Tongue (tissue), 2 donors: ENCODE data around the gene WWOX. TPM values are rescaled to one million over a fixed set of nuclear protein-coding genes. Genes with fewer than 3 reads are reported as not detected.

ENCODE experiments used
- DNase-seq: peaks from one replicate; pipeline ENCODE4 v3.0.0-alpha.2; 2015
- total RNA-seq: library from RNA; depleted of rRNA; stranded (reverse); fragments of >200 nt; gene quantifications from one replicate; pipeline ENCODE4 v1.2.3, GENCODE V29; 2014

WWOX gene
- total RNA-seq, 1 donor from 2014 or later: 60.5 TPM

- DNase-seq: peak; percentile 41
These were observed 48.5 kb downstream of the WWOX start for GRCh38 chr16:78147911-78148401.

- DNase-seq: no peak
These were observed 50.8 kb downstream of the WWOX start for GRCh38 chr16:78150233-78150632.

DNA sequence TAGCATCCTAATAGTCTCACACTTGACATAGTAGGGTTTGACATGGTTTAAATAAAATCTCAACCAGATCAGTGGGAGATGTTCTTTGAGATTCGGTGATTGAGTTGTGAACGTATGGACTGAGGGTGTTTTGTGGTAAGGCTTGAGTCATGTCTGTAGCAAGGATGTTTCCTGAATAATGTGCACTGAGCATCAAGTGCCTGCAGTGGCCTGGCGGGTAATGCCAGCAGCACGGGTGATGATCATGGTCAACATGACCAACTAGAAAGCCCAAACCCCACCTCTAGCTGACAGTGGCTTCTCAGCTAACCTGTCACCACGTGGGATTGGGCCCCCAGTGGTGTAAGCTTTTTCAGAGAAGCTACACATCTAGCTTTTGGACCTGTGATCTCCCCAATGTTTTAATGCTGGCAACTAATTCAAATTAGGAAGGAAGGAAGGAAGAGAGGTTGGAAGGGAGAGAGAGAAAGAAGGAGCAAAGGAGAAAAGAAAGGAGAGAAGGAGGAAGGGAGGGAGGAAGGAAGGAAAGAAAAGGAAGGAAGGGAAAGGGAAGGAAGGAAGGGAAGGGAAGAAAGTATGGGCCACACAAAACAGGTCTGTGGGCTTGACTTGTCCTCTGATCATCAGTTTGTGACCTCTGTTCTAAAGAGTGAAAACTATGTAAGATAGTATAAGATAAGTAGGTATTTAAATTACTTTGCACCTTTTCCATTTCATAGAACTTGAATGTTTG, 55.4 kb downstream of the WWOX start:
- DNase-seq: no peak

GRCh38 chr16:78155791-78156345, 56.4 kb downstream of the WWOX start:
- no peak for DNase-seq

GRCh38 chr16:78161023-78161729, 61.7 kb downstream of the WWOX start:
- no peak for DNase-seq

- DNase-seq: no peak
These were observed 64.6 kb downstream of the WWOX start for GRCh38 chr16:78163772-78164670.

DNA sequence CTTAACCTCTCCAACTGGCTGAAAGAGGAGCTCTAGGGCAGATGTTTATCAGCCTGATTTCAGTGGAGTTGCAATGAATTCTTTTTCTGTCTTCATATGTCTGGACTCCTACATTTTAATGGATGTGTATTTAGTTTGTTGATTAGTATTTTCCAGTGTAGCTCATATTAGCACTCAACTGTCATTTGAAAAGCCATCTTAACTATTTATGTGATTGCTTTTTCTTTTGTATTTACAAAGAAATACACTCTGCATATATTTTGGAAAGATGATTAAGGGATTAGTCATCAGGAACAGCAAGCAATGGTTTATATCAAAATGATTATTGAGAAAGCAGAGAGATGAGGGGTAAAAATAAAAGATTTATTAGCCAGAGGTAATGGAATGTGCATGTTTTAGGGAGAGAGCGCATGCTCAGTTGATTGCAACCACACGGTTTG, 71.1 kb downstream of the WWOX start:
- DNase-seq: no peak

DNA sequence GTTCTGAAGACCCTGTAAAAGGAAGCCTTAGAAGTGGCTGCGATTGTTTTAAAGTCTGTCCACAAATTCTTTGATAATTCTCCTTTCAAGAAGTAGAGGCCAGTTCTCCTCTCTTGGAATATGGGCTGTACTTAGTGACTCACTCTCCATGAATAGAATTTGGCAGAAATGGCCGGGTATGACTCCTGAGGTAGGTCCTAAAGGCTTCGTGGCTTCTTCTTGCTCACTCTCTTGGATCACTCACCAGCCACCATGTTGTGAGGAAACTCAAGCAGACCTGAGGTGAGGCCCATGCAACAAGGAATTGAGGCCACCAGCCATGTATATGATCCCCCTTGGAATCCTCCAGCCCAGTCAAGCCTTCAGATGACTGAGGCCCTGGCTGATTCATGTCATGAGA, 75.8 kb downstream of the WWOX start:
- no peak for DNase-seq

GRCh38 chr16:78176435-78176834, 77.0 kb downstream of the WWOX start:
- DNase-seq: no peak

DNA sequence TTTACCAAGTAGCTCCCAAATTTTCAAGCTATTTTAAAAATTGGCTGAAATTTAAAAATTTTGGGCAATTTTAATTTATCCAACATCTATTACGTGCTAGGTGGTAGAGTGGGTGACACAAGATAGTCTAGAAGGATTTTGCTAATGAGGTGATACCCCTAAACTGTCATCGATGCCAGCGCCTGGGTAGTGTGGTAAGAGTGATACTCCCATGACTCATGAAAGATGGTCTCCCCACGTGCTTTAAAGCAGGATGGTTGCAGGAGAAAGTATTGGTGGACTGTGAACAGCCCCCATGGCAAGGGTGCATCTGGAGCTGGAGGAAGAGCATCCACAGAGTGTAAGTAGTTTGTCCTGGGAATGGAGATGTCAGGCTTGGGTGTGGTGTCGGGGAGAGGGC, 77.8 kb downstream of the WWOX start:
- no peak for DNase-seq

GRCh38 chr16:78177987-78178386, 78.5 kb downstream of the WWOX start:
- DNase-seq: peak; percentile 9

DNA sequence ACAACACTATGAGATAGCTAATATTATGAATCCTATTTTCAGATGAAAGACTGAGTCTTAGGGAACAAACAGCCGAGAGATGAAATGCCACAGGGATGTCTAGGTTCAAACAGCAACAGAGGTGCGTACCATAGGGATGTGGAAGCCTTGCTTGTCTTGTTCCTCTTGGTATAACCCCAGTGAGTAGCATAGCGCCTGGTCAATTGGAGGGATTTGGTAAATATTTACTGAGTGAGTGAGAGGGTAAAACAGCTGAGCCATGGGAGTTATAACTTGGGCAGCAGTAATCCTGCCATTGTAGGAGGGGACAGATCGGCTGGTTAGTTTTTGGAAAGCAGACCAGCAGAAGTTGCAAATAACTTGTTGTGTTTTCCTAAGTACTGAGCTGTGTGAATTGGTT, 80.2 kb downstream of the WWOX start:
- DNase-seq: no peak

- no peak for DNase-seq
These were observed 80.9 kb downstream of the WWOX start for GRCh38 chr16:78180349-78180748.

- peak; percentile 53 for DNase-seq
These were observed 84.2 kb downstream of the WWOX start for GRCh38 chr16:78183437-78184237.

DNA sequence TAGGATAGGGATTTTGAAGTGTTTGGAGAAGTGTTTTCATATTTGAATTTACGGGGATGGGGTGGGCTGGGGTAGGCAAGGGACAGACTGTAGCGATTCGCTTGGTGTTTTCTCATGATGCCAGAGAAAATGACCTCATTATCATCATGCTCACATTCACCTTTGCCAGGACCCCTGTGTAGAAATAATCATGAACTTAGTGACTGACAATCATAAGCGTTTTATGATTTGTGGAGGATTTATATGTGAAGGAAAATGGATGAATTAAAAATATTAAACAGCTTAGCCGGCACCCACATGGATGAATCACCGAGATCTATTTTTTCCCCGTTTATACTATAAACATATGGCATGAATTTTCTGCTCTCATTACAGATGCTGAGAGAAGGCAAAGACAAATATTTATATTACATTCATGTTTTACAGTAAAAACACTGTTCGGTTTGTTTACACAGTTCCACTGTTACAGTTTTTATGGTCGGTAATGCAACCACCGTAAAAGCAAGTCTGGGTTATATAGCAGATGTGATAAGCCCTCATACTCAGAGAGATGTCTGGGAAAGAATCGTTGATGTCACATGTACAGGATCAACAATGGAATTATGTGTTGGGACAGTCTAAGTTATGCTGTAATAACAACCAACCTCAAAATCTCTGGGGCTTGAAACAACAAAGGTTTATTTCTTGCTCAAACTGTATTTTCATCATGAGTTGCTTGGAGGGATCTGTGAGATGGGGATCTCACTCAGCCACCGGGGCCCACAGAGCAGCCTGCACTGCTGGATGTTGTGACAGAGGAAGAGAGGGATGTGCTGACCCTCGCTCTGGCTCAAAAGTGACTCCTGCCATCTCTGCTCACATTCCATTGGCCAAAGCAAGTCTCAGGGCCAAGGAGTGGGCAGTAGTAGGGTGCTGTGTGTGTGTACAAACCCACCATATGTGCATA, 85.1 kb downstream of the WWOX start:
- peak; percentile 55 for DNase-seq

DNA sequence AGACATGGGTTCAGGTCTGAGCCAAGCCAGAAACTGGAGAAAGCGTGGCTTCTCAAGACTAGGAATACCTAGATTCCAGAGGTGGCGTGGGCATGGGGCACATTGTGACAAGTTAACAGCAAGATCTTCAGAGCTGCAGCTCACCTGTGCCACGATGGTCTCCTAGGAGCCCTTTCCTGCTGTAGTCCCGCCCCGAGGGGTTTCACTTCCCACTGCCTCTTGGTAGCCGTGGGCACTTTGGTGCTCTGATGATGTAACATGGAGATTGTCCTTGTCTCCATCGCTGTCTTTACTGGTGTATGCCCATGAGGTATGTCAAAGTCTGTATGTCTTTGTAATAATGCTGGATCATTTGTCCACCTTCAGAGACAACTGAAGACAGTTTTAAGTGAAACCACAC, 89.7 kb downstream of the WWOX start:
- DNase-seq: no peak

DNA sequence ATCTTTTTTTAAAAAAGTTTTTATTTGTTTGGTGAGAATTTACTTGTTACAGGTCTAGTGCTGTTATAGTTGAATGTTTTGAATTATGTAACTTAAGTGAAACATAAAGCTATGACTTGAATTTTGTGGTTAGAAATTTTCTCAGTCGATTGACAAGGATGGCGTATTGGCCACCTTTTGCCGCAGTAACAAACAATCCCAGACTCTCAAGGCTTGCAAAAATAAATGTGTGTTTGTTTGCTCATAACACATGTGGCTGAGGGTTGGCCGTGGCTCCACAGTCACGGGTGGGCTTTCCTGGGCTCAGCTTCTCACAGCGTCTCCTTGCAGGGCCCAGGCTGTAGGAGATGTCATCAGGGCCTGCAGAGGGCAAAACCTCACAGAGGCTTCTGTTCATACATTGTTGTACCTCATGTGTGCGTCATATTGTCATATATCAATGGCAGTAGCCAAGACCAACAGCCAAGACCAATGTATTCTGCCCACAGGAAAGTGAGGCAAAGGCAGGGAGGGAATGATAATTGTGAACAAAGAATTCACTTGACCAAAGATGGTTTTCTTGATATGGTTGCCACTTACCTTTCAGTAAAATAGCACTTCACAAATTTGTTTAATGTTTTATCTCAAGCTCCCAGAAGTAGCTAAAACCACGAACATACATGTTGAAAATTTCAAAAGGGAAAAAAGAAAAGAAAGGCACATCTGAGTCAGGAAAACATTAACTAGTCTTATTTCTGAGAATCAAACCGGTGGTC, 93.5 kb downstream of the WWOX start:
- no peak for DNase-seq

DNA sequence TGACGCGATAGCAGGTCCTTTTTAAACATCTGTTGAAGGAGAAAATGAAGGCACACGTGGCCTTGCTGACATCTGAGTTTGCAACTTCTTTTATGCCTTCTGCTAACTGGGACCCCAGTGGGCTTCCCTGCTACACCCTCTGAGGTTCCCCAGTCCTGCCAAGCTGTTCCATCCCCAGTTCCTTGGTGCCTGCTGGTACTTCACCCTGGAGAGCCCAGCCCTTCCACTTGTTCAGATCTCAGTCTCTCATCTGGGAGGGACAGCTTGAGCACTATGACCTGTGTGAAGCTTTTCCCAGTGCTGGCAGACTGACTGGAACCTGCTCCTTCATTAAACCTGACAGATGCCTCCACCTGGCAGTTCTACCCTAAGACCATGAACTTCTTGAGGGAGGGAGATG, 95.5 kb downstream of the WWOX start:
- no peak for DNase-seq

- DNase-seq: no peak
These were observed 96.3 kb downstream of the WWOX start for GRCh38 chr16:78195797-78196196.

DNA sequence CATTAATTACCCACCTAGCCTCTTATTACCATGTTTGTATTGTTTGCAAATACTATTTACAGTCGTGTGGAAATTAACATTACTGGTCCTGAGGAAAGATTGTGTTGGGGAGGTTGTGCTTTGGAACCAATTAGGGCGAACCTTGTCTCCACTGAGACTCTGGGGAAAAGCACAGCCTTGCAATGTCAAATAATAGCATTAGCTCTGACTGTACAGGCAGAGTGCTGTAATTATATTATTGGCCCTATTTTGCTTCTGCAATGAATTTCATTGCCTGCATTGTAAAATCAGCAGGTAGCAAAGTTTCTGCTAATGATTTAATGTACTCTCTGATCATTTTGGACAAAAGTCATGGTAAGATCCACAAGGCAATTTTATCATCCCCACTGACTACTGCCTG, 97.0 kb downstream of the WWOX start:
- DNase-seq: no peak
